ENCODE data around the gene STPG1.

Gene STPG1

DNA sequence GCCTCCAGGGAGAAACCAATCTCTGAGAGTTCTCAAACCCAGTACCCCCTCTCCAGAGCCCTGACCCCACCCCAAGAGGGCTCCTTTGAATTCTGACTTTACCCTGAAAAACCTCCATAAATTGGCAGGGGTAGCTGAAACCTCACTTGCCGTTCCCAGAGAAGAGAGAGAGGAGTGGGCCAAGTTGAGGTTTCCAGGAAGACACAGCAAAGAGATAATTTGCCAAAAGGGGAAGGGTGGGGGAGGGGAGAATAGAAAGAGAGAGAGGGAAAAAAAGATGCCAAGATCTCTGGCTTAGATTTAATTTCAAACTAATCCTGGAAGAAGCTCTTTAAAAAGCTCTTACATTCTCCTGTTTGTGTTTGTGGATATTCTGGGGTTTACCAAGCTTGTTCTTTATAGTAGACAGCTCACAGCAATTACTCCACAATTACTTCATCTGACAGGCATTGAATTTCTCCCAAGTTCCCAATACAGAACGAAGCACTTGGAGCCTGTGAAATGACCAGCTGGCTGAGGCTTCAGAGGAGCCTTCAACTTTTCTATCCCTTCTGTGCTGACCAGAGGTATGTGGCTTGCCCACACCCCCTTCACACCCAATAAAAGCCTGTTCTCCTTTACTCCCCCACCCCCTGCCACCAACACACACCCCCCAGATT is 95.5 kb downstream of the STPG1 start:
- DNase-seq (ENCODE audit: low spot score), result no peak

DNA sequence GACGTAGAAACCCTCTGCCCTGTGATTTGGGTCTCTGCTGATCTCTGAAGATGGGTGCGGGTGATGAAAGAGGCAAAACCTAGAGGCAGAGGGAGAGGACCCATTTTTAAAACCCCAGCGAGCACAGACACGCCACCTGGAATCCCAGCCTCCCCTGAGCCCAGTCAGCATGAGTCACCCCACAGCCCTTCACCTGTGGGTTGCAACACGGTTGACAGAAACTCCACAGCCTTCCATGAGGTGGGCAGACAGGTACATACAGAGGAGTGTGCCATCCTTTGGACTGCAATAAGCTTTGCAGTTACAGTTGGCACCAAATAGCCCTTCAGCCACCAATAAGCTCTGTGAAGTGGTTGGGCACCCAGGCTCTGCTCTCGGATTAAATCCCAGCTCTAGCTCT is 96.5 kb downstream of the STPG1 start:
- DNase-seq (ENCODE audit: low spot score), result no peak

DNA sequence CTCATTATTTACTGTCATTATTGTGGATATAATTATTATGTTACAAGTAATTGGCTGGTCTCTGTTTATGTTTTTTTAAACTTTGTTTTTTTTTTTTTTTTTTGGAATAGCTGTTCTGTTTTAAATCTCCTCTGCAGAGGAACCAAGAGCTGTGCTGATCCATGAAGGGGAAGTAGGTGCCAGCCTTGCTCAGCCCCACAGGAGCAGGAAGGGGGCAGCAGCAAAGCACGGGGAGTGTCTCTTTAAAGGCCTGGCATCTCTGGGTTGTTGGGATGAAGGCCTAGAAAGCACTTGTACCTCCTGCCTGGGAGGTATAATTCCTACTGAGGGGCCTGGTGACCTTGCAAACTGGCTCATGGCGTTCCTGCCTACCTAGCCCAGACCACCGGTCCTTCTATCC is 96.9 kb downstream of the STPG1 start:
- DNase-seq (ENCODE audit: low spot score), result no peak

DNA sequence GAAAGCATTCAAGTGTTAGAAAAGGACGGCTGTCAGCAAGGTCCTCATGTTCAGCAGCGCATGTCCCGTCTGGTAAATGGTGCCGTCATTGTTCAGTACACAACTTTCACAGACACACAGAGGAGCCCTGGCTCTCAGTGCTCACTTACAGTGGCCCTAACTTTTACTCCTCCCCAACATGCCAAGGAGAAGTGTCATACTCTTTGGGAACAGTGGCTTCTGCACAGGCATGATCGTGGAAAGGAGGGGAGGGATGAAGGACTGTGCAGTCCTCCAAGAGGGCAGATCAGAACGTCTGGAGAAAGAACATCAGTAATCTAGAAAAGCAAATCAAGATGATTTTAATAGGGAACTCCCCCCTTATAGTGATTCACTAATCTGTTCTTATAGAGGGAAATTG is 98.2 kb downstream of the STPG1 start:
- no peak for DNase-seq (ENCODE audit: low spot score)

DNA sequence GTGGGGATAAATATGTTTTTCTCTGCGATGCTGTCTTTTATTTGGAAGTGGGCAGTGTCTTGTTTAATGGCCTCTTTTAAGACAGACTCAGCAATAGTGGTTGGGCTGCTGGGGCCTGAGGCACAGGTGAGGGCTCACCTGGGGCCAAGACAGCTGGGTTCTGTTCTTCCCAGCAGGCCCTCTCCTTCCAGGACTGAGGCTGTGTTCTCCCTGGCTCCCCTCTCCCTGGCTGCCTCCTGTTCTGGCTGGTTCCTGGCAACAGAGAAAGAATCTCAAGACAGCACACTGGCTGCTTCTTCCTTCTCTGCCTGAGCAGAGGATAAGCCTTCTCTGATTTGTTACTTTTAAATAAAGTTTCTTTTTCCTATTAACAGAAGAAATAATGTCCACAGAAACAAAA is 101.8 kb downstream of the STPG1 start:
- DNase-seq (ENCODE audit: low spot score), result no peak

DNA sequence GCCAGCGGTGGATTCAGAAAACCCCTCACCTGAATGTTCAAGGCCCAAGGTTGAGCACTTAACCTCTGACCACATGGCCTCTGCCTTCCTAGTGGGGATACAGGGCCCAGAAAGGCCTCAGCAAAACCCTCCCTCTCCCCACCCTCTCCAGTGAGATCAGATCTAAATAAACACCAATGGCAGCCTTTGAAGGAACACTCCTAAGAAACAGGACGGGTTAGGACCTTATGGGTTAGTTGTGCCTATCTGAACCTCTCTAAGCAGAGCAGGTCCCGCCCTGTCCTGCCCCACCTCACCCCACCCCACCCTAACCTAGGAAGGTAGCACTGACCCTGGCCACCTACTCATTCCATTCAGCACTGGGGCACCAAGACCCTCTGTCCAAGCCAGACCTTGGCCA is 102.3 kb downstream of the STPG1 start:
- DNase-seq (ENCODE audit: low spot score), result no peak

DNA sequence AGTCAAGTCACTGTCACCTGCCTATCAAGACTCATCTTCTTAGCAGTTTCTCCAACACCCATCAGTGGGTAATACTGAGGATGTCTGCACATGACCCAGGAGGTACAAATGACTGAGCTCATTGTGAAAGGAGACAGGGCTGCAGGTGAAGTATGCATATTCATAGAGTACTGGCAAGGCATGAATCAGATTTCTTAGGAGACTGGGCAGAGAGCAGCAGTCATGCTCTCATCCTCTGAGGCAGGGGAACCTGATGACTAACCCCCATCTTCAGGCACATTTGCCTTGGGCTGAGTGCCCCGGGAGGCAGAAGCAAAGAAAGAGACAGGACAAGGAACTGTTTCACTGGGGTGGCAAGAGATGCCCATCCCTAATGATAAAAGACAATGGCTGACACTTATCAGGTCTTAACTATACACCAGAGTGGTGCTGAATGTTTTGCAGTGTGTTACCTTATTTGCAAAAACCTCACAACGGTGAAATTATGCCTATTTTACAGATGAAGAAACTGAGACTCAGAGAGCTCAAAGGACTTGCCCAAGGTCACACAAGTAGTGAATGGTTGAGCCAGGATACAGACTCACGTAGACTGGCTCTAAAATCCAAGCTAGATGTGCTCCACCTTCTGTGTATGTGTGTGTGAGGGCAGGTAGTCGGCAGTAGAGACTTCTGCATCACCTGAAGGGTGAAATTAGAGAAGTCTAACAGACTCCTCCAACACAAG is 103.7 kb downstream of the STPG1 start:
- DNase-seq (ENCODE audit: low spot score), result no peak

DNA sequence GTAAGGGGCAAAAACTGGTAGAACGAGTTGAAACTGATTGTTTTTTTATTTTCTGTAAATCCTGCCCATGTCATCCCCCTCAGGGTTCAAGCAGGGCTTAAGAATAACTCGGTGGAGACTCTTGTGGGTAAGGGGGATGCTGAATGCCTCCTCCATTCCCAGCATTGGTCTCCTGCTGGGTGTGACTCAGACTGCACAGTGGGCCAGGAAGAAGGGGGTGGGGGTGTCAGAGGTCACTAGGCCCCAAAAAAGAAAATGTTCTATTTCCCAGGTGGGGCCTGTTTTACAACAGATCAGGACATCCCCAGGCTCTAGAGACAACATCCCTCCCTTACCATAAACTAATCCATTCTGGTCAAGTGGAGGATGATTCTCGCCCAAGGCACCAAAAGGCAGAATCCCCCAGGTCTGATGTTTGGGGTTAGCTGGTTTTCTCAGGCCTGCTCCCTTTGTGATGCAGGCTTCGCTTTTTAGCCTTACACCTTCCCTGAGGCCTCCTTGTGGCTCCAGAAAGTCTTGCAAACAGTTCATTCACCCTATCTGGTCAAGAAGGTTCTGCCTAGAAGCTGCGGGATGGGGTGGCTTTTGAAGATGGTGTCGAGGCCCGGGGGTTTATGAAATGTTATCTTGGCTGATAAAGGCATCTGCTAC is 105.1 kb downstream of the STPG1 start:
- no peak for DNase-seq (ENCODE audit: low spot score)
